Endothelial cell (in vitro differentiated cells): ENCODE results near the gene CUL4A. TPM values are rescaled to one million over a fixed set of nuclear protein-coding genes. Genes with fewer than 3 reads are reported as not detected.

Experiments
- DNase-seq: peaks from one replicate; pipeline ENCODE4 v3.0.0; 2021; ENCODE audit warnings: low spot score
- H3K27ac Mint-ChIP-seq: one replicate; pipeline ENCODE4 v1.8.0; 2021; ENCODE audit warnings: mixed read lengths, inconsistent platforms; ENCODE audit not compliant: unreplicated experiment
- H3K27me3 Mint-ChIP-seq: one replicate; pipeline ENCODE4 v1.8.0; 2021; ENCODE audit warnings: mild to moderate bottlenecking, moderate library complexity, mixed read lengths, inconsistent platforms; ENCODE audit not compliant: unreplicated experiment
- H3K36me3 Mint-ChIP-seq: one replicate; pipeline ENCODE4 v1.8.0; 2021; ENCODE audit warnings: mild to moderate bottlenecking, low read depth, mixed read lengths, inconsistent platforms; ENCODE audit not compliant: unreplicated experiment
- H3K4me1 Mint-ChIP-seq: one replicate; pipeline ENCODE4 v1.8.0; 2021; ENCODE audit warnings: mild to moderate bottlenecking, mixed read lengths, inconsistent platforms; ENCODE audit not compliant: unreplicated experiment
- H3K4me3 Mint-ChIP-seq: one replicate; pipeline ENCODE4 v1.8.0; 2021; ENCODE audit warnings: mild to moderate bottlenecking, mixed read lengths, inconsistent platforms; ENCODE audit not compliant: unreplicated experiment
- H3K9me3 Mint-ChIP-seq: one replicate; pipeline ENCODE4 v1.8.0; 2021; ENCODE audit warnings: mixed read lengths, inconsistent platforms; ENCODE audit not compliant: unreplicated experiment
- total RNA-seq: library from RNA; stranded (reverse); fragmentation: NEBNext Ultra II Directional; extraction: Animal tissue kit (Norgen Biotek cat#: 25700); gene quantifications from one replicate; pipeline ENCODE4 v1.2.1, GENCODE V29; 2021; ENCODE audit not compliant: unreplicated experiment
- TF ChIP-seq, protein P1 (sequence below): fragments of 200-600 bp; sonication (generic); IDR thresholded peaks from one replicate; pipeline ENCODE4 v1.5.0; 2021; ENCODE audit warnings: antibody characterized with exemption; ENCODE audit not compliant: unreplicated experiment

Gene CUL4A
- total RNA-seq, 1 donor from 2014 or later, result 55.8 TPM

DNA sequence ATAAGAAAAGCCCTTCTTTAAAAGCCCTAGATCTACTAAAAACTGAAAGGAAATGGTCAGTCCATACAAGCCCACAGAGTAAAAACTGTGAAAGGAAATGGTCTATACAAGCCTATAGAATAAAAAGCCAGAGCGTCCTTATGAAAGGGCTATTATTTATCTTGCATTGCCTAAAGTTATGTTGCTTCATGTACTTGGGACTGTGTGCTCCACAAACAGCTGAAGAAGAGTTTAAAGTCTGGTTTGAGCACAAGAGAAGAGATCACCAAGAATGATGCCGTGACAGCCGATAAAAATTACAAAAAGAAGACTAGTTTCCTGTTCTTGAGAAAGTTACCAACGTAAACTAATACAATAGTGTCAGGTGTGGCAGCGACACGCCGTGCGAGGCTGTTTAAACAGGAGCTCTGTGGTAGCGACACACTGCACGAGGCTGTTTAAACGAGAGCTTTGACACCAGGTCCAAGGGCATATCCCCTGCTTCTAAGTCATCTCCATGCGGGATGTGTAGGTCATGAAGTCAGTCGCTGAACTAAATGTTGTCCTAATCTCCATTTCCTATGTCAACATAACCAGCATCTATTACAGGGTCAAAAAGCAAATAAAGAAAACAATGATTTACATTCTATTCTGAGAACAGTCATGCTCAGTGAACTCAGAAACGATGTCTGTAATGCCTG, 25.8 kb upstream of the CUL4A start:
- H3K27me3 Mint-ChIP-seq, result peaks cover 3% of the 10 kb centered on the region
- TF ChIP-seq, protein P1, sequence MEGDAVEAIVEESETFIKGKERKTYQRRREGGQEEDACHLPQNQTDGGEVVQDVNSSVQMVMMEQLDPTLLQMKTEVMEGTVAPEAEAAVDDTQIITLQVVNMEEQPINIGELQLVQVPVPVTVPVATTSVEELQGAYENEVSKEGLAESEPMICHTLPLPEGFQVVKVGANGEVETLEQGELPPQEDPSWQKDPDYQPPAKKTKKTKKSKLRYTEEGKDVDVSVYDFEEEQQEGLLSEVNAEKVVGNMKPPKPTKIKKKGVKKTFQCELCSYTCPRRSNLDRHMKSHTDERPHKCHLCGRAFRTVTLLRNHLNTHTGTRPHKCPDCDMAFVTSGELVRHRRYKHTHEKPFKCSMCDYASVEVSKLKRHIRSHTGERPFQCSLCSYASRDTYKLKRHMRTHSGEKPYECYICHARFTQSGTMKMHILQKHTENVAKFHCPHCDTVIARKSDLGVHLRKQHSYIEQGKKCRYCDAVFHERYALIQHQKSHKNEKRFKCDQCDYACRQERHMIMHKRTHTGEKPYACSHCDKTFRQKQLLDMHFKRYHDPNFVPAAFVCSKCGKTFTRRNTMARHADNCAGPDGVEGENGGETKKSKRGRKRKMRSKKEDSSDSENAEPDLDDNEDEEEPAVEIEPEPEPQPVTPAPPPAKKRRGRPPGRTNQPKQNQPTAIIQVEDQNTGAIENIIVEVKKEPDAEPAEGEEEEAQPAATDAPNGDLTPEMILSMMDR, result no peak
- H3K4me3 Mint-ChIP-seq, result no peak overlapping the region
- H3K36me3 Mint-ChIP-seq, result peaks cover 35% of the 10 kb centered on the region
- no peak for DNase-seq
- peaks cover 21% of the 10 kb centered on the region for H3K4me1 Mint-ChIP-seq
- H3K27ac Mint-ChIP-seq, result no peak overlapping the region
- no peaks in the 10 kb centered on the region for H3K9me3 Mint-ChIP-seq

GRCh38 chr13:113184568-113185440, 24.6 kb upstream of the CUL4A start:
- DNase-seq, result no peak
- peak overlapping the region; percentile 79 for H3K4me3 Mint-ChIP-seq
- H3K27me3 Mint-ChIP-seq, result peaks cover 3% of the 10 kb centered on the region
- peak overlapping the region; percentile 90 for H3K27ac Mint-ChIP-seq
- TF ChIP-seq, protein P1, result no peak
- peaks cover 19% of the 10 kb centered on the region for H3K4me1 Mint-ChIP-seq
- peaks cover 41% of the 10 kb centered on the region for H3K36me3 Mint-ChIP-seq
- no peaks in the 10 kb centered on the region for H3K9me3 Mint-ChIP-seq

DNA sequence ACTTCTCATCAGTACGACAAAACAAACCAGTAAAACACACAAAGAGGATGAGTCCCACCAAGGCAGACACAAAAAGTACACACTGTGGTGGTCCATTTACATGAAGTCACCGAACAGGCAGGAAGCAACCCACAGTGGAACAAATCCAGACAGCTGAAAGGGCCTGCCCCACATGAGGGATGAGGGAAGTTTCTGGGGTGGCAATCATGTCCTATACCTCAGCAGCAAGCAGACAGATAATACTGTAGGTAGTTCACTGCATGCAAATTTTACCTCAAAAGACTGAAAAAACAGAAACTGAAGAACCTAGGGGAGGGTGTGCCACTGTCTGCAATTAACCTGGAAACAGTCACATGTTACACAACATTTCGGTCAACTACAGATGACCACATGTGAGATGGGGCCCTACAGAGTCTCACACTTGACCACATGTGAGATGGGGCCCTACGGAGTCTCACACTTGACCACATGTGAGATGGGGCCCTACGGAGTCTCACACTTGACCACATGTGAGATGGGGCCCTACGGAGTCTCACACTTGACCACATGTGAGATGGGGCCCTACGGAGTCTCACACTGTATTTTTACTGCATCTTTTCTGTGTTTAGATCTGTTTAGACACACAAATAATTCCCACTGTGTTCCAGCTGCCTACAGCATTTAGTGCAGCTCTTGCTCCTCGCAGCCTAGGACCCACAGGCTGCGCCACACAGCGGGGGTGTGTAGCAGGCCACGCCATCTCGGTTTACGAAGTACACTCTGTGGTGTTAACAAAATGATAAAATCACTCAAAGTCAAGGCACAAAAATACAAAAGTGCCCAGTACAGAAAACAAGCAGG, 23.1 kb upstream of the CUL4A start:
- TF ChIP-seq, protein P1, result no peak
- Mint-ChIP-seq H3K4me1 (peaks cover 26% of the 10 kb centered on the region), H3K36me3 (peaks cover 29% of the 10 kb centered on the region), H3K27ac (peak overlapping the region; percentile 14), H3K9me3 (no peaks in the 10 kb centered on the region), H3K4me3 (no peak overlapping the region), H3K27me3 (peaks cover 5% of the 10 kb centered on the region)
- no peak for DNase-seq

DNA sequence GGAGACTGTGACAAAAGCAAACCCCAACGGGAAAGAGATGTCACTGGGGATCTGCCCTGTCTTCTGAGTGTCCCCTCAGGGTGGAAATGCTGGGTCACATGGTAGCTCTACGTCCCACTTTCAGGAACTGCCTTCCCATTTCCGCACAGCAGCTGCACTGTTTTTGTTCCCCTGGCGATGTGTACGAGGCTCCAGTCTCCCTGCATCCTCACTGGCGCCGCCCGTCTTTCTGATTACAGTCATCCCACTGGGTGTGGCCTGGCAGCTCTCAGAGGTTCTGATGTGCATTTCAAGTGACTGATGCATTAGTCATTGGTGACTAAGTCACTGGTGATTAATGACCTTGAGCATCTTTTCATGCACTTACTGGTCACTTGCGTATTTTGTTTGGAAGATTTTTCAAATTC, 22.1 kb upstream of the CUL4A start:
- TF ChIP-seq, protein P1, result no peak
- Mint-ChIP-seq H3K4me1 (peaks cover 26% of the 10 kb centered on the region), H3K9me3 (no peaks in the 10 kb centered on the region), H3K27me3 (peaks cover 5% of the 10 kb centered on the region), H3K36me3 (peaks cover 27% of the 10 kb centered on the region), H3K4me3 (no peak overlapping the region), H3K27ac (no peak overlapping the region)
- DNase-seq, result no peak
